GM21515 (cell line): ENCODE results near the gene PSMD14.
A peak's percentile ranks its signal among the peaks of the same experiment; 100 is the strongest.
"Not testable (repeated sequence)": the region's sequence is repeated elsewhere in the genome, so short reads cannot be mapped to it uniquely, and the experiment has no call there.

Experiments
- ATAC-seq: cut with Tn5 transposase; IDR thresholded peaks from one replicate; pipeline ENCODE4 v1.9.1; 2021; ENCODE audit not compliant: unreplicated experiment

The PSMD14 gene

GRCh38 chr2:161308178-161308955, at the start of gene PSMD14:
TSS of gene PSMD14 (plus strand) at chr2:161308425. CDS start at chr2:161318826, 10,401 bp downstream.
- peak; percentile 98 for ATAC-seq

- no peak for ATAC-seq
Measured at GRCh38 chr2:161265874-161266273, 42.4 kb upstream of the PSMD14 start.

- no peak for ATAC-seq
Measured at GRCh38 chr2:161269111-161269510, 39.1 kb upstream of the PSMD14 start.

- peak; percentile 73 for ATAC-seq
Measured at GRCh38 chr2:161273038-161273760, 35.0 kb upstream of the PSMD14 start.

GRCh38 chr2:161278564-161279229, 29.5 kb upstream of the PSMD14 start:
- ATAC-seq = not testable (repeated sequence)

- not testable (repeated sequence) for ATAC-seq
Measured at GRCh38 chr2:161279230-161279815, 28.9 kb upstream of the PSMD14 start.

- not testable (repeated sequence) for ATAC-seq
Measured at GRCh38 chr2:161280906-161281323, 27.3 kb upstream of the PSMD14 start.

GRCh38 chr2:161281615-161282310, 26.5 kb upstream of the PSMD14 start:
- ATAC-seq = not testable (repeated sequence)

GRCh38 chr2:161282311-161282644, 25.9 kb upstream of the PSMD14 start:
- not testable (repeated sequence) for ATAC-seq

- no peak for ATAC-seq
Measured at GRCh38 chr2:161283926-161284325, 24.3 kb upstream of the PSMD14 start.

GRCh38 chr2:161303535-161304050, 4.6 kb upstream of the PSMD14 start:
- ATAC-seq = no peak

- no peak for ATAC-seq
Measured at GRCh38 chr2:161306919-161307318, 1.3 kb upstream of the PSMD14 start.

- ATAC-seq = no peak
Measured at GRCh38 chr2:161307676-161308075, 549 bp upstream of the PSMD14 start.

GRCh38 chr2:161312996-161313395, 4.8 kb downstream of the PSMD14 start:
- ATAC-seq = no peak

- no peak for ATAC-seq
Measured at GRCh38 chr2:161315380-161315779, 7.2 kb downstream of the PSMD14 start.

- no peak for ATAC-seq
Measured at GRCh38 chr2:161316701-161317100, 8.5 kb downstream of the PSMD14 start.

GRCh38 chr2:161321944-161322648, 13.9 kb downstream of the PSMD14 start:
- ATAC-seq = no peak

GRCh38 chr2:161324876-161325275, 16.7 kb downstream of the PSMD14 start:
- ATAC-seq = no peak

GRCh38 chr2:161327582-161327981, 19.4 kb downstream of the PSMD14 start:
- no peak for ATAC-seq
